NCI-H2171 treated with DMSO at 0.1 percent for 48 hours (cell line): ENCODE measurements around the gene EEFSEC.

Experiments
- DNase-seq: peaks from one replicate; lab custom pipeline; 2025; lab: John Stamatoyannopoulos, UW

EEFSEC gene

GRCh38 chr3:128447561-128448013, 294.3 kb downstream of the EEFSEC start:
- no peak for DNase-seq

- DNase-seq, result no peak
Measured at GRCh38 chr3:128448491-128448890, 295.2 kb downstream of the EEFSEC start.

GRCh38 chr3:128449111-128449638, 295.9 kb downstream of the EEFSEC start:
- DNase-seq, result no peak

GRCh38 chr3:128452120-128452519, 298.8 kb downstream of the EEFSEC start:
- DNase-seq, result no peak

- DNase-seq, result no peak
Measured at GRCh38 chr3:128452678-128453275, 299.5 kb downstream of the EEFSEC start.

GRCh38 chr3:128453501-128454309, 300.4 kb downstream of the EEFSEC start:
- no peak for DNase-seq

GRCh38 chr3:128454310-128454618, 301.0 kb downstream of the EEFSEC start:
- DNase-seq, result no peak

GRCh38 chr3:128455116-128455515, 301.8 kb downstream of the EEFSEC start:
- no peak for DNase-seq

- peak; percentile 48 for DNase-seq
Measured at GRCh38 chr3:128455786-128456748, 302.8 kb downstream of the EEFSEC start.

GRCh38 chr3:128456776-128457715, 303.8 kb downstream of the EEFSEC start:
- peak; percentile 77 for DNase-seq

- no peak for DNase-seq
Measured at GRCh38 chr3:128457937-128458336, 304.7 kb downstream of the EEFSEC start.
